PC-9 (cell line): Measurements from ENCODE around the gene TP53RK.

Source experiments
- CTCF ChIP-seq: fragments of 200-600 bp; sonication (generic); conservative IDR thresholded peaks from 2 replicates; pipeline ENCODE4 v1.6.1; 2017; ENCODE audit warnings: mixed run types, antibody characterized with exemption, mild to moderate bottlenecking, moderate library complexity
- EZH2 ChIP-seq: fragments of 200-600 bp; sonication (generic); IDR thresholded peaks from 2 replicates; pipeline ENCODE4 v1.8.0; 2017; ENCODE audit warnings: antibody characterized with exemption, low read depth

- TF ChIP-seq CTCF (no peak), EZH2 (no peak)
These were observed 47.8 kb downstream of the TP53RK start for GRCh38 chr20:46641424-46641823.
